ENCODE measurements around the gene B3GALT6.

The B3GALT6 gene

DNA sequence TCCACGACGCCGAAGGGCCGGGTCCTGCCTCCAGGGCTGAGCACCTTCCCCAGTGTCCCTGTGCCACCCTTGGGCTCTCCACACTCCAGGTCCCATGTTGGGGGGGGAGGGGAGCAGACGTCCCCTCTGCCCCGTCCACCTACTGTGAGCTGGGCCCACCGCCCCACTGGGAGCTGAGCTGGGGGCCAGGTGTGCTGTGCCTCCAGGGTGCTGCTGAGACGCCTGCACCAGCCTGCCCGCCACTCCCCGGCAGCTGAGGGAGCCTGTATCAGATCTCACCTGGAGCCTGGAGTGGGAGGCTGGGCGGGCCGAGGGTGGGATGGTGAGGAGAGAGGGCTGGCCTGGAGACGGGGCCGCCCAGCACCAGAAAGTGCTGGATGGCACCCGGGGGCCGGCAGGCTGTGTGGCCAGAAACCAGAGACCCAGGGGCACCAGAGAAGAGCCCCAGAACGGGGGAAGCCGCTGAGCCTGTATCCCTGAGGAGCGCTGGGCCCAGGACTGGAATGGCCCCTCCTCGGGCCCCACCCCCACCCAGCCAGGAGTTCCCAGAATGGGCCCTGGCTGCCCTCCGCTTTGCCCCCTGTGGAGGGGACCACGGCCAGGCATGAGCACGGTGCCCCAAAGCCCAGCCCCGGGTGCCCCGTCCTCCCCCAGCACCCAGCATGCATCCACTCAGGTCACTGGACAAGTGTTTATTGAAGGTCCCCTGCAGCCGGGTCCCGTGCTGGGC, 29.0 kb upstream of the B3GALT6 start:
- DNase-seq = no peak

DNA sequence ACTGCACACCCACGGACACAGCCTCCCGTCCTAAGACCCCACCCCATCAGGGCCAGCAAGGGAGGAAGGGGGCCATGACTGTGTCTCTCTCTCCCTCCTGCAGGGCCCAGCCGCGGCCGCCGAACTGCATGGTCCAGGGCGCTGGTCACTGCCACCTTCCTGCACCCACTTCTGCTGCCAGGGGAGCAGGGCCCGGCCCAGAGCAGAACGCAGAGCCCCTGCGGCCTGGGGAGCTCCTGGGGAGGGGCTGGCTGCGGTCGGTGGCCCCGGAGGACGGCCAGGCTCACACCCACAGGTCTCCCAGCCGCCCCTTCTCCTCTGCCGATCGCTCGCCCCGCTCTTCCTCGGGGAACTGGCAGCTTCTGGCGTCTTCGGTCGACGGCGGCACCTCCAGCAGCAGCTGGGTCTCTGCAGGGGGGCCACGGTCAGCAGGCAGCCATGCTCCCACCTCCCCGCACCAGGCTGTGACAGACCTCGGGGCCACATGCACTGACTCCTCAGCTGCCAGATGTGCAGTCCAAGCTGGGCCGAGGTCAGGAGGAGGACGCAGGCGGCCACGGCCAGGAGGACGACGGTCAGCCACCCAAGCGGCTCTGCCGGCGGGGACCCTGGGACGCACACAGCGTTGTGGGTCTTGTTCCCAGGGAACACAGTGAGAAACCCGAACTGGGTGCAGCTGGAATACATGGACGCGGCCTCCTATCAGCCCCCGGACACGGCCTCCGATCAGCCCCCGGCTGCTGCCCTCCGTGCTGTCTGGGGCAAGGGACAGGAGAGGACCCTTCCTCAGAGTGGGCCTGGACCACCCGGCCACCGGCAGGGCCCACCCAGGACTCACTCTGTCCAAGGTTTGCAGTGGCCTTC, 28.2 kb upstream of the B3GALT6 start:
- no peak for DNase-seq

DNA sequence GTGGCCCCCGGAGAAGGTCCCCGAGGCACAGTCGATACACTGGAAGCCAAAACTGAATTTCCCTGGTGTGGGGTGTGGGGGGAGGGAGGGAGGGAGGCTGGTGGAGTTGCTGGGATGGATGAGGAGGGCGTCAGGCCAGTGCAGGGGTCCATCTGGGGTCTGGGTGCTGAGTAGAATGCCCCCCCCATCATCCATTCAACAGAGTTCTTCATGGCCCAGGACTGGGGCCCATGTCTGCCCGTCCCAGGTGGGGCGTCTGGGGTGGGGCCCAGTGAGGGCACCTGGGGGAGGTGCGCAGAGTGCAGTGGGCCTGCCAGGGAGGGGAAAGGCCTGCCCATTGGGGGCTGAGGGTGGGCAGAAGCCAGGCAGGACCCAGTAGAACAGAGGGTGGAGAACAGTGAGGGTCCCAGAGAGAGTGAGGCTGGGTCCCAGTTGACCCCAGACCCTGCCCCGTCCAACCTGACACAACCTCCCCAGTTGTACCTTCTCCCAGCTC, 27.6 kb upstream of the B3GALT6 start:
- no peak for DNase-seq

DNA sequence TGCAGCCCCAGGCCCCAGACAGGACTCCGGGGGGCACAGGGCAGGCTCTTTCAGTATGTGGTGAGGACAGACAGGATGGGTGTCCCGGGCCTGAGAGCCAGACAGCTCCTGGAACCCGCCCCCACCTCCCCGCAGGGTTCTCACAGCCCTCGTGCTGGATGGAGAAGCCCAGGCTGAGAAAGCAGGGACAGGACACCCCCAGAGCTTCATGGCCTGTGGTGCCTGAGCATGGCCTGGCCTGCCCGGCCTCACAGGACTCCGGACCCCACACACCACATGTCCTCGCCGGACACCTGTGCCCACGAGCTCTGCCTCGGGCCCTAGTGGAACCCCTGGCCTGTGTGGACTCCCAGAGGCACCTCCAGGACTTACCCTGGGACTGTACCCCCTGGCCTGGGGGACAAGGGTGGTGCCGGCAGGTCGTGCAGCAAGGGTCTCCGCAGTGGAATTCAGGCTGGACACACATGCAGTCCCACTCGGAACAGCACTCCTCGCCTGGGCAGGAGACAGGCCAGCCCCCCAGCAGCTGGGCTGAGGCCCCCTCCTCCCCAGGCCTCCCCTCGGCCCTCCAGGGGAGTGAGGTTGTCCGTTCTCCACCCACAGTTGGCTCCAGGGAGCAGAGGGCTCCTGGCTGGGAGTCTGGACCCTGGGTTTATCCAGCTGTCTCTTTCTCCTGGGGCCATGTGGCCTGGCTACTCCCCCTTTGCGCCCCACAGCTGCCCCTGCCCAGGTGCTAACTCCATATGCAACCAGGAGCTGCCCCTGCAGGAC, 26.9 kb upstream of the B3GALT6 start:
- no peak for DNase-seq

DNA sequence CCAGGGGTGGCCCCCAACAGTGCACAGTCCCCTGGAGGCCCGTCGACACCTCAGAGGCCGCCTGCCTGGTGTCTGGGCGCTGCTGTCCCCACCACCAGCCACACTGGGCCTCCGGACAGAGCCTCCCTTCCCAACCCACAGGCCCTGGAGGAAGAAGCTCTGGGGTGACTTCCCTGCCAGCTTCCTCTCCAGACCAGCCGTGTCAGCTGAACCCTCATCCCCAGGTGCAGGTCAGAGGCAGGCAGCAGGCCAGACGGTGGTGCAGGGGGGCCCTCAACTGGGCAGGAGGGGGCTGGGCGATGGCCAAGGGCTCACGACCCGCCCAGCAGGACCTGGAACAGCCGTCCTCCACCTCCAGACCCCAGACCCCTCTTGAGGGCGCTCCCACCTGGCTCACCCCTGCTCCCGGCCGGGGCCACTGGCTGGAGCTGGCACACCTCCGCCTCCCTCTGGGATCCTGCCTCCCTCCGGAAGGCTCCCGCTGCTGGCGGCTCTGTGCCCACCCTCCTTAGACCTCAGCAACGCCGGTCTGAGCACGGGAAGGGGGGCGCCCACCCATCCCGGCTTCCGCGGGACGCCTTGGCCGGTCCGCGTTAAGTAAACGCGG, 26.2 kb upstream of the B3GALT6 start:
- DNase-seq = no peak

DNA sequence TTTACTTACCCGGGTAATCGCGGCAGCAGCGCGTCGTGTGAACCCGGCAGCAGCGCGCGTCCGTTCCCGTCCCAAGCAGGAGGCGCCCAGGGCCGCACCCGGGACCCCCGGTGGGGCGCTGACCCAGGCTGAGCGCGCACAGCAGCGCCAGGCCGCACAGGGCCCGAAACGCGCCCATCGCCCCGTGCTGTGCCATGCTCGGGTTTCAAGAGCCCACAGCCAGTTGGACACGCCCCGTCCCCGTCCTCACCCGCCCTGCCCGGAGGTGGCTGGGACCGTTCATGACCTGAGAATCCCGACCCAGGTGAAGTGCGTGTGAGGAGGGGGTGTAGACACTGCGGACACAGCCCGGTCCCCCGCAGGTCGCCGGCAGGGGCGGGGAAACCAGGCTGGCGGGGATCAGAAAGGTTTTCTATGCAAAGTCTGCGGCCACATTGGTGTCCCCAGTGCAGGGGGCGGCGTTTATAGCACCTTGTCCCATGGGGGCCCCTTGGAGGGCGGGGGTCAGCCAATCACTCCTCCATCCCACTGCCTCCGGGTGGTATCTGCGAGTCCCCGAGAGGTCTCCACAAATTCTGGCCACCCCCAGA, 25.6 kb upstream of the B3GALT6 start, which contains the start of gene TNFRSF18:
Gene TNFRSF18, minus strand, starts transcription at position 217 of the 590 bp plus-strand sequence. Its CDS starts 21 bp downstream, at position 196.
- no peak for DNase-seq

DNA sequence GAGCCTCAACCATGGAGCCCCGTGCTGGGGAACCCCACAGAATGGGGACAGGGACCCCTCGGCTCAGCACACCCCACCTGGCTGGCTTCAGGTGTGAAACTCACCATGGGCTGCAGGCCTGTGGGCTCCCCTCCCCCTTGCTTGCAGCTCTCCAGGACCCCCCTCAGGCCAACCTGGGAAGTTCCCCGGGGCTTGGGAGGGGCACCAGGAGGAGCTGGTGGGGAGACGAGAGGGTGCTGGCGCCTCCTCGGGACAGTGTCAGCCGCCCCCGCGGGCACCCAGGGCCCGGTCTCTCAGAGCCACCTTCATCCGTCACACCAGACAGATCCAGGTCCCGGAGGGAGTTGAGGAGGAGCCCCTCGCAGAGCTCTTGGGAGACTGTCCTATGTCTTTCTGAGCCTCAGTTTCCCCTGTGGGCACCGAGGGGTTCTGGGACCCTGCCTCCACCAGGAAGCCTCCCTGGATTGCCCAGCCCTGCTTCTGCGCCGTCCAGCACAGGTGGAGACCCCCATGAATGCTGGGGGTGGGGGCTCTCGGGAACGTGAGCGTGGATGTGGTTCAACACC, 25.0 kb upstream of the B3GALT6 start:
- no peak for DNase-seq

DNA sequence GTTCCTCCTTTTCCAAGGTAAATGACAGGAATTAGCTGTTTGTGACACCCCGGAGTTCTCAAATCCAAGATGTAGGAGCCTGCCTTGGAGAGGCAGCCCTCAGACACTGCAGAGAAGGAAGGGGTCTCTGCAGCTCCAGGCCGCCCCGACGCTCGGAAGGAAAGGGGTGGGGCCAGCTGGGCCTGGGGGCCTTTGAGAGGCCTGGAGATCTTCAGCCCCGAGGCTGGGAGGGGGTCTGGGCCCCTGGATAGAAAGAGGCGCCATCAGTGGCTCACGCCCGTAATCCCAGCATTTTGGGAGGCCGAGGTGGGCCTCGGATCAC, 24.5 kb upstream of the B3GALT6 start:
- DNase-seq = no peak

DNA sequence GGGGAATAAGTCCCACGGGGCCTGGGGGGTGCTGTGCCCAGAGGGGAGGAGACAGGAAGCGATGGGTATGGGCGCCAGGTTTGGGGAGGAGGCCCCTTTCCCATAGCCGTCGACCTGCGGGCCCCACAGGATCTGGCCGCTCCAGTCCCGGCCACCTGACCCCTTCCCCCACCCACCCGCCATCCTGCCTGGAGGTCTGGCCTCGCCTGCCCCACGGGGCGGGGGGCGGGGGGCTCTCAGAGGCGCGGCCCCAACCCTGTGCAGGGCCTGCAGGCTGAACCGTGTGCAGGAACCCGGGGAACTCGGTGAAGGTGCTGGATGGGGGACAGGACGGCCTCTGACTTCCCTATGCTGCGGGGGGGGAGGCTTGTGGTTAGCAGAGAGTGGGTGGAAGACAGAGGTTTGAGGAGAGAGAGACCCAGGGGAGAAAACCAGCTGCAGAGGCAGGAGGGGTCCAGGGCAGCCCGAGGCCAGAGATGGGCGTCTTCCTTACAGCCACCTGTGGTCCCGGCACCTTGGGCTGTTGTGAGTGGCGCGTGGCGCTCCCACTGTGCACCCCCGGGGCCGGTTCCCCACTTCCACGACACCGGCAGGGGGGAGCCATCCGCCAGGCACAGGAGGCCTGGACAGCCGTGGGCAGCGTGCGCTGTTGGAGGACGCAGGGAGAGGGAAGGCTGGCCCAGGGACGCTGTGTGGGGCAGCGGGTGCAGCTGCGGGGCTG, 23.2 kb upstream of the B3GALT6 start:
- no peak for DNase-seq

DNA sequence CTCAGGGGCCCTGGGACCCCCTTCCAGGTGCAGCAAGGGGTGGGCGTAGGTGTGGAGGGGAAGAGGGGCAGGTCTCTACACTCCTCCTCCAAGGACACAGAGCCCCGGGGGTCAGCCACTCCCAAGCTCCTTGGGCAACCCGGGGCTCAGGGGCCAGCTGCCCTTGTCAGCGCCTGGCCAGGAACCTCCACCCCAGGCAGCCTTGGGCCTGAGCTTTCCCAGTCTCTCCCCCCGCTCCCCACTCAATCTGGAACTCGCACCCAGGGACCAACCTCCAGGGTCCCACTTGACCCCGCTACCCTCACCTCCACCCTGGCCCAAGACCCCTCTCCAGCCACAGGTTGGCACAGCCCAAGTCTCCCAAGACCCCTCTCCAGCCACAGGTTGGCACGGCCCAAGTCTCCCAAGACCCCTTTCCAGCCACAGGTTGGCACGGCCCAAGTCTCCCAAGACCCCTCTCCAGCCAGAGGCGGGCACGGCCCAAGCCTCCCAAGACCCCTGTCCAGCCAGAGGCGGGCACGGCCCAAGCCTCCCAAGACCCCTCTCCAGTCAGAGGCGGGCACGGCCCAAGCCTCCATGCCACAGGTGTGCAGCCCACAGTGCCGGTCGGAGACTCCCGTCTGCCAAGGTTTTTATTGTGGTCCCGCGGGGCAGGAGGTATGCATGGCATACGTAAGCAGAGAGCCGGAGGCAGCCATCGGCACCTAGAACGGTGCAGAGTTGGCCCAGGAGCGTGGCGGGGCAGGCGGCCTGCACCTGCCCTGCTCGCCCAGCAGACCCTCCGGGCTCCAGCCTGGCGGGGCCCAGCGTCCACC, 21.1 kb upstream of the B3GALT6 start:
- no peak for DNase-seq

DNA sequence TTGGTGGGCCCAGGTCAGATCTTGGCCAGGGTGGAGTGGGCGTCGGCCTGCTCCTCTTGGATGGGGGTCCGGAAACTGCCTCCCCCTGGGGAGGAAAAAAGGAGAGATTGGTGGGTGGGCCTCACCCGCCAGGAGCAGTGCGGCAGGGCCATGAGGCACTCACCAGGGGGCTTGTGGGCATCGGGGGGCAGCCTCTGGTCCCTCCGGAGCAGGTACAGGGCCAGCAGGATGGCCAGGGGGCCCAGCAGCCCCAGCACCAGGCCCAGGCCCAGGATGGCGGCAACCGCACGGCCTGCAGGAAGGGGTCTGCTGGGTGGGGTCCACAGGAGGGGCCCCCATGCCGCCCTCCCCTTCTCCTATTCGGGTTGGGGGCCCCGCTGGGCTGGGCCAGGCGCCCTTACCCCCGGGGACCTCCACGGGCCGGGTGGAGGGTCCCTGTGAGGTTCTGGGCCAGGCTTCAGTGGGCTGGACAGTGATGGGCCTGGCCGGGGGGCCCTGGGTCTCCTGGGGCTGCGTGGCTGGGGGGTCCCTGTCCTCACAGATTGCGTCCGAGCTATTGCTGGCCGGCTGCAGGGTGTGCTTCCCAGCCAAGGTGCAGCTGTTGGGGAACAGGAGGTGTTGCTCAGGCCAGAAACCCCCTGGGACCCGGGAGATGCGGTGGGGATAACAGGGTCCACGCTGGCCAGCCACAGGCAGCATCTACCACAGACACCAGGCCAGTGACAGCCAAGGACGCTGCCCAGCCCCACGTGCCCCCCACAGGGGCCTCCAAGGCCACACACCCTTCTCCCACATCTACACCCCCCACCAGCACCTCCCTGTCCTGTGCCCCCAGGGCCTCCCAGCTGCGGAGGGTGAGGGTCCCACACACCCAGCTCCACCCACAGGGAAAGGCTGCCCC, 20.2 kb upstream of the B3GALT6 start:
- no peak for DNase-seq

DNA sequence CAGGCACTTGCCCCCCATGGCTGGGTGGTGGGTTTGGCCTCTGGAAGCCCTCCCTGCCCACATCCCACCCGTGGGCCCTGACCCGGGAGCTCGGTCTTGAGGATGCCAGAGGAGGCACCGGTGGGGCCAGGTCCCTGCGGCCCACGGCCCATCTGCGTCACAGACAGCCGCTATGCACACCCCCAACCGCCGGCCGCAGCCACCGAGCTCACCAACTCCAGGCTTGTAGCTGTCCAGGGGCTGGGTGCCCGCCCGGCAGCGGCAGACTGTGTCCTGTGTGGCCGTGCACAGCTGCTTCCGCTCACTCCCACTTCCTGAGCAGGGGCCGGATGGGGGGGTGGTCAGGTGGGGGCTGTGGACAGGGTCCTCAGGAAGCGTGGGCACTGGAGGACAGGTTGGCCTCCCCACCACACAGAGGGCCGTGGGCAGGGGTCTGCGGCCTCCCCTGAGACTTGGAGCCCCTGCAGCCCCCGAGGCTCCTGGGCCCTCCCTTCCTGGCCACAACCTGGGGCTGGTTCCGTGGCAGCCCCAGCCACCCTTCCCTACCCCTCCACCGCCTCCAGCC, 19.2 kb upstream of the B3GALT6 start:
- DNase-seq = no peak

DNA sequence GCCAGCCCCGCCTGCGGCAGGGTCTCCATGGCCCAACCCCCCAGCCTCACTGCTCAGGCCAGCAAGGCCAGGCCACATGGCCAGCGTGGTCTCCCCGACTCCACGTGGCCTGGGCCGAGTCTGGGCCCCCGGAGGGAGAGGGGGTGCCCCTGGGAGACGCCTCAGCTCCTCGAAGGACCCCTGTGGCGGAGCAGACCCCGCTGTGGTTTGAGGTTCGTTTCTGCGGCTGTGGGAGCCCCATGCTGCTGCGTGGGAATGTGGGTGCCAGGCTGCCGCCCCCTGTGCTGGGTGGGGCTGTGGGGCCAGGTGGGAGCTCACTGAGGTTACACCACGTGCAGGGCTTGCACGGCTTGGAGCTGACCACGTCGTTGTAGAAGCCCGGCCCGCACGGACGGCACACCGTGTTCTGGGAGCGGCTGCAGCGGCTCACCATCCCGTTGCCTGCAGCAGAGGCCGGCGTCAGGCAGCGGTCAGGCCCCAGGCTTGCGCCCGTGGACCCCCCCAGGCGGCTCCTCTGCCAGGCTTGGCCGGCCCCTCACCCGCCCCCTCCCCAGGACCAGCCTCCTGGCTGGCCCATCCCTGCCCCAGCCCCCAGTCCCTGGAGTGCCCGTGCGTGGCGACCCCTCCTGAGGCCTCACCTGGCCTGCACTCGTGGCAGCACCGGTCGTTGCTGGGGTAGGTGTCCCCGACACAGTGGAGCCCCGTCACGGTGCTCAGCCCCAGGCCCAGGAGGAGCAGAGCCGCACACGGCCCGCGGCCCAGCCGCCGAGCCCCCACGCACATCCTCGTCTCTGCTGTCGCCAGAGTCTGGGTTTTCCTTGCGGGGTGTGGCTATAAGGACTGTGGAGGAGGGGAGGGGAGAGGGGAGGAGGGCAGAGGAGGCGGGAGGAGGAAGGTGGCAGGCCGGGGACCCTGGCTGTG, 18.4 kb upstream of the B3GALT6 start, which contains the start of gene TNFRSF4:
Gene TNFRSF4, minus strand, starts transcription at position 809 of the 921 bp plus-strand sequence. Its CDS starts 26 bp downstream, at position 783.
- no peak for DNase-seq

DNA sequence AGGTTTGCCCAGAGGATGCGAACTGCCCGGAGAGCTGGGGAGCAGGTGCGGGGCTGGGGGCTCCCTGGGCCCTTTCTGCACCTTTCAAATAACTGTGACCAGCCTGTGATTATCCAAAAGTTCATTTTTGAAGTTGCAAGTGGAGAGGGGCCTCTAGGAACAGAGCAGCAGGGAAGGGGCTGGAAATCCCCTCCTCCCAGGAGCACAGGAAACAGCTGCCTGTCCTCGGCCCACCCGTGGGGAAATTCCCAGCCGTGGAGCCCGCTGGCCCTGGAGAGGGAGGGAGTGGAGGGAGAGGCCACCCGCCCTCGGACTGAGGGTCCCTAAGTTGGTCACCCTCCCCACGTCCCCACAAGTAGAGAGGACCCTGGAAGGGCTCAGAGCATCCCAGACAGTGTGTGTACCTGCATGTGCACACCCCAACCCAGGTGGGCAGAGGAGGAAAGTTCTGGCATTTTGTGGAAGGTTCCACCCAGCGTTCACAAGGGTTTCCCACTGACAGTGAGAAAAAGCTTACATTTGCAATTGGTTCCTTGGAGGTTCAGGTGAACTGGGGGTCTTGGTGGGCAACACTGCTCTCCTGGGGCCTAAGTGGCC, 16.9 kb upstream of the B3GALT6 start:
- no peak for DNase-seq

DNA sequence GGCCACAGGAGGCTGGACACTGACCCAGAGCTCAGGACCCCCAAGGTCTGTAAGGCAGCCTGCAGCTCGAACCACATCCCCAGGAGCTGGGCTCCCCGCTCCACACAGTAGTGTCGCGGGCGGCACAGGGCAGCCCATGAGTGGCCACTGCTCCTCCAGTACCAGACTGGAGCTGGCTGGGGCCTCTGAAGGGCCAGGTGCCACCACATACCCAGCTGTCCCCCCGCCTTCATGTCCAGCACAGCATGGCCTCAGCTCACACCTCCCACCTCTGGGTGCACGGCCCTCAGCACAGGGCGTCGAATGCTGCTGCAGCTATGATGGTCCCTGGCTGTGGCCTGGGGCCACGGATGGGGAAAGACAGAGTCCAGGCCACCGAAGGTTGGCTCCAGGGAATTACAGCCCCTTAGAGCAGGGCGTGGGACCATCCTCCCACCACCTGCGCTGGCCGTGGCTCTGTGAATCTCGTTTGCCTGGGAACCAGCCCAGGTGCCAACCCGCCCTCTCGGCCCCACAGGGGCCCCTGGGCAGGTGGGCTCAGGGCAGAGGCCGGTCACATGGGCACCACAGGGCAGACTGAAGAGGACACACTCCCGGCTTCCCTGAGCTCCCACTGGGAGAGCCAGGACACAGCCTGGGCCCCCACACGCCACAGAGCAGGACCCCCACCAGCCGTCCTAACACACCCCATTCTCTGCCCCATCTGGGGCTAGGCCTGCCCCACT, 16.0 kb upstream of the B3GALT6 start:
- DNase-seq = no peak

DNA sequence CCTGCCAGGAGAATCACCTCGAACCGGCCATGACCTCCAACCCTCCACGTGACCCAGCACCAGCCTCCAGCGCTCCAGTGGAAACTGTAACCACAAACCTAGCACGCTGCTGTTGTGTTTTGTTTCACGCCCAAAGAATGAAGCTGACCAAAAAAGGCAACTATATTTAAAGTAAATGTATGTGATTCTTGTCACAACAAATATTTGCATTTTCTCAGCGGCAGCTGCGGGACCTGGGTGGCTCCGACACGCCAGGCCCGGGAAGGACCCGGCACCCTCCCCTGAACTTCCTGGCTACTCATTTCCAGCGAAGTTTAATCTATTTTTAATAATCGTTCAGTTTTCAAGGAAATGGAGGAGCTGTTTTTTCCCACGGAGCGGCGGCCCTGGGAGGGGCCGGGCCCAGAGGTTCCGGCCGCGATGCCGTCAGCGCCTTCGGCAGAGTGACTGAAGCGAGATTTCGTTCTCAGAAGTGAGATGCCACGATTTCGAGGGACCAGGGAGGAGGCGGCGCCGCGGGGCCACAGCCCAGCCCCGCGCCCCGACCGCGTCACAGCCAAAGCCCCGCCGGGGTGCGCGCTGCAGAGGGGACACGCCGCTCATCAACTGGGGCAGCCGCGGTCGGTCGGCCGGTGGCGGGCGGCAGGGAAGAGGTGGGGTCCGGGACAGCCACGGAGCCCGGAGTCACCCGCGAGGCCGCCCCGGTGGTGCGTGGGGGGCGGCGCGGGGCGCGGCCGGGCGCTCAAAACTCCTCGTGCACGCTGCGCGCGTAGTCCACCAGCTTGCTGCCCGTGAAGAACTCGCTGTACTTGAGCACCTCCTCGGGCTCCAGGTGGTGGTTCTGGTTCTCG, 15.0 kb upstream of the B3GALT6 start:
- DNase-seq = no peak

All from NCI-H187 treated with DMSO at 0.1 percent for 48 hours (cell line).